ENCODE data around the gene ZNF544. TPM values are rescaled to one million over a fixed set of nuclear protein-coding genes. Genes with fewer than 3 reads are reported as not detected.

The ZNF544 gene
- polyA plus RNA-seq, 1 experiment, result 33.4 TPM

- CTCF ChIA-PET, result interaction anchor here (1.2 kb wide), 2 partner anchors 22 to 291 kb away, joined by 3 to 4 read pairs; partner anchors contain the start of gene ZBTB45
- TF ChIP-seq, protein P1, sequence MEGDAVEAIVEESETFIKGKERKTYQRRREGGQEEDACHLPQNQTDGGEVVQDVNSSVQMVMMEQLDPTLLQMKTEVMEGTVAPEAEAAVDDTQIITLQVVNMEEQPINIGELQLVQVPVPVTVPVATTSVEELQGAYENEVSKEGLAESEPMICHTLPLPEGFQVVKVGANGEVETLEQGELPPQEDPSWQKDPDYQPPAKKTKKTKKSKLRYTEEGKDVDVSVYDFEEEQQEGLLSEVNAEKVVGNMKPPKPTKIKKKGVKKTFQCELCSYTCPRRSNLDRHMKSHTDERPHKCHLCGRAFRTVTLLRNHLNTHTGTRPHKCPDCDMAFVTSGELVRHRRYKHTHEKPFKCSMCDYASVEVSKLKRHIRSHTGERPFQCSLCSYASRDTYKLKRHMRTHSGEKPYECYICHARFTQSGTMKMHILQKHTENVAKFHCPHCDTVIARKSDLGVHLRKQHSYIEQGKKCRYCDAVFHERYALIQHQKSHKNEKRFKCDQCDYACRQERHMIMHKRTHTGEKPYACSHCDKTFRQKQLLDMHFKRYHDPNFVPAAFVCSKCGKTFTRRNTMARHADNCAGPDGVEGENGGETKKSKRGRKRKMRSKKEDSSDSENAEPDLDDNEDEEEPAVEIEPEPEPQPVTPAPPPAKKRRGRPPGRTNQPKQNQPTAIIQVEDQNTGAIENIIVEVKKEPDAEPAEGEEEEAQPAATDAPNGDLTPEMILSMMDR (IDR thresholded peaks at IDR 0.05; ENCODE audit: insufficient read depth, low read depth, low read length), result no peak
These were observed 640 bp upstream of the ZNF544 start for GRCh38 chr19:58227964-58228584.

DNA sequence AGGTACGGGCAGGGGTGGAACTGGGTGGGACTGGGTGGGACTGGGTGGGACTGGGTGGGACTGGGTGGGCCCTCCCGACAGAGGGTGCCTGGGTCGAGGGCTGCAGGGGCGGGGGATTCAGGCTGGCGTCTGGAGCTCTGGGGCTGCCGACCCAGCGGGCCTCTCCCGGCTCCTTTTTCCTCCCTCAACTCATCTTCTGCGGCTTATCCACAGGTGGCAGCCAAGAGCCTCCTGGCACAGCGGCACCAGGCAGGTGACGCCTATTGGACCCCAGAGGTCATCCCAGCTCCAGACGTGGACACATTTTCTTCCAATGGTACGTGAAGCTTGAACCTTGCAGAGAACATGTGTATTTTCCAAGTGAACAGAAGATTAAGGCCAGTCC lies 533 bp downstream of the ZNF544 start:
- ChIA-PET CTCF (interaction anchor here (0.7 to 1.2 kb wide), 3 partner anchors 19 to 173 kb away, joined by 3 read pairs; no protein-coding TSS in a partner anchor), POLR2A (no interaction called here)
- Histone ChIP-seq H3K27me3 (ENCODE audit: control insufficient read depth, insufficient read depth, low read length) (no peaks in the 10 kb centered on the region), H3K36me3 (ENCODE audit: control insufficient read depth, insufficient read depth, low read length) (peaks cover 17% of the 10 kb centered on the region), H3K4me3 (ENCODE audit: low read depth, low read length) (peak overlapping the region; percentile 70)
- no peak for DNase-seq (ENCODE audit: low read depth)
- TF ChIP-seq, protein P1 (IDR thresholded peaks at IDR 0.05; ENCODE audit: insufficient read depth, low read depth, low read length), result peak; percentile 39; the same call in 1 of the 2 replicates

More at GRCh38 chr19:58227964-58228584, 640 bp upstream of the ZNF544 start:
- POLR2A ChIA-PET, result no interaction called here
- H3K4me3 ChIP-seq (ENCODE audit: low read depth, low read length), result peak overlapping the region; percentile 70
- H3K27me3 ChIP-seq (ENCODE audit: control insufficient read depth, insufficient read depth, low read length), result no peaks in the 10 kb centered on the region
- DNase-seq (ENCODE audit: low read depth), result no peak
- peaks cover 13% of the 10 kb centered on the region for H3K36me3 ChIP-seq (ENCODE audit: control insufficient read depth, insufficient read depth, low read length)

DNA sequence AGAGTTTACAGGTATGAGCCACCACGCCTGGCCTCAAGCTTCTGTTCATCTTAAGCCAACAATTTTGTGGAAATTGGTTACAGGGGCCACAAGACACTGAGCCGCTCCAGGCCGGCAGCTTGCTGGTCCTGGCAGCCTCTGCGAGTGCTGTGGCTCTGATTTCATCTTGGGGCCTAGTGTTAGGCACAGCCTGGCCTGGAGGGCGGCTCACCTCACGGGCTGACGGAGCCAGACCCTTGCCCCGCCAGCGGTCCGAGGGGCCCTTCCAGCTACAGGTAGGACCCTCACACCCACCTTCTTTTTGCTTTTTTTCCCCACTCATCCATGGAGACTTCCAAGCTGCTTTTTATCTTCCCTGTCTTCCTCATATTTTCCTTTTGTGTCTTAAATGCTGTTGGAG lies 8.6 kb downstream of the ZNF544 start:
- POLR2A ChIA-PET, result no interaction called here
- Histone ChIP-seq H3K27me3 (ENCODE audit: control insufficient read depth, insufficient read depth, low read length) (no peaks in the 10 kb centered on the region), H3K4me3 (ENCODE audit: low read depth, low read length) (no peak overlapping the region), H3K36me3 (ENCODE audit: control insufficient read depth, insufficient read depth, low read length) (peaks cover 23% of the 10 kb centered on the region)
- CTCF ChIA-PET, result interaction anchor here (0.5 kb wide), 1 partner anchor 1087 kb away, joined by 3 read pairs; no protein-coding TSS in a partner anchor
- TF ChIP-seq, protein P1 (IDR thresholded peaks at IDR 0.05; ENCODE audit: insufficient read depth, low read depth, low read length), result no peak
- DNase-seq (ENCODE audit: low read depth), result no peak

DNA sequence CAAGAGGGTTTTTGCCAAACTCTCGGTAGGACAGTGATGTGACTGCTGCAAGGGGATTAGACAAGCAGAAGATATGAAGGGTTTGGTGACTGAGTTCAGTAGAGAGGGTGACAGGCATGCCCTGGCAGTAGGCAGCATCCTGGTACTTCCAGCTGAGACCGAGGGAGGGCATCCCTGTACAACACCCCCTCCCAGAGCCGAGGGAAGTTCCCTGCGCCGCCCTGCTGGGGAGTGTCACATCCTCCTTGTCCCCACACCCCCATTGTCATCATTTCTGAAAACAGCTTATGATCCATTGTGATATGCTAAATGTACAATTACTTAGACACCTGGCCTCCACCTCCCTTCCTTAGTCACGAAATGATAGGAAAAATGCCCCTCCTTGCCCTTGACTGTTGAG lies 14.6 kb downstream of the ZNF544 start:
- H3K27me3 ChIP-seq (ENCODE audit: control insufficient read depth, insufficient read depth, low read length), result no peaks in the 10 kb centered on the region
- POLR2A ChIA-PET, result no interaction called here
- H3K36me3 ChIP-seq (ENCODE audit: control insufficient read depth, insufficient read depth, low read length), result peaks cover 38% of the 10 kb centered on the region
- no peak for DNase-seq (ENCODE audit: low read depth)
- CTCF ChIA-PET, result no interaction called here
- TF ChIP-seq, protein P1 (IDR thresholded peaks at IDR 0.05; ENCODE audit: insufficient read depth, low read depth, low read length), result no peak
- no peak overlapping the region for H3K4me3 ChIP-seq (ENCODE audit: low read depth, low read length)

- CTCF ChIA-PET, result no interaction called here
These were observed 20.2 kb downstream of the ZNF544 start for GRCh38 chr19:58248886-58249285.

More at GRCh38 chr19:58248886-58249285, 20.2 kb downstream of the ZNF544 start:
- TF ChIP-seq, protein P1 (IDR thresholded peaks at IDR 0.05; ENCODE audit: insufficient read depth, low read depth, low read length), result no peak
- Histone ChIP-seq H3K36me3 (ENCODE audit: control insufficient read depth, insufficient read depth, low read length) (peaks cover 28% of the 10 kb centered on the region), H3K27me3 (ENCODE audit: control insufficient read depth, insufficient read depth, low read length) (no peaks in the 10 kb centered on the region), H3K4me3 (ENCODE audit: low read depth, low read length) (no peak overlapping the region)
- POLR2A ChIA-PET, result no interaction called here
- no peak for DNase-seq (ENCODE audit: low read depth)

All from BJ (cell line).